Neural cell (in vitro differentiated cells): ENCODE results near the gene PDE6C. TPM values are rescaled to one million over a fixed set of nuclear protein-coding genes. Genes with fewer than 3 reads are reported as not detected.

Experiments used
- H2AFZ ChIP-seq: fragments of 200-600, 300-800 bp; sonication (generic), shearing (Covaris generic); 2 replicates; pipeline ENCODE4 v1.6.0; 2014; ENCODE audit warnings: low read depth, mild to moderate bottlenecking, antibody characterized with exemption, low read length, moderate library complexity
- H3F3A ChIP-seq: fragments of 200-600 bp; shearing (Covaris generic); 2 replicates; pipeline ENCODE4 v1.6.1; 2016; ENCODE audit warnings: mild to moderate bottlenecking, moderate library complexity, mixed read lengths, antibody characterized with exemption, low read length; ENCODE audit not compliant: insufficient read depth, poor library complexity, severe bottlenecking
- H3K27ac ChIP-seq: fragments of 200-600, 300-800 bp; sonication (generic), shearing (Covaris generic); 2 replicates; pipeline ENCODE4 v1.5.1; 2014; ENCODE audit warnings: mild to moderate bottlenecking, low read length, moderate library complexity
- H3K27me3 ChIP-seq: fragments of 300-800, 200-600 bp; sonication (generic), shearing (Covaris generic); 2 replicates; pipeline ENCODE4 v1.6.0; 2014; ENCODE audit warnings: mild to moderate bottlenecking, low read depth, low read length, moderate library complexity; ENCODE audit not compliant: insufficient read depth
- H3K36me3 ChIP-seq: fragments of 300-800, 200-600 bp; sonication (generic), shearing (Covaris generic); 2 replicates; pipeline ENCODE4 v1.5.1; 2014; ENCODE audit warnings: mild to moderate bottlenecking, antibody characterized with exemption, low read length, moderate library complexity; ENCODE audit not compliant: insufficient read depth
- H3K4me2 ChIP-seq: fragments of 300-800, 200-600 bp; sonication (generic), shearing (Covaris generic); 2 replicates; pipeline ENCODE4 v1.6.0; 2014; ENCODE audit warnings: mild to moderate bottlenecking, low read length
- H3K4me3 ChIP-seq: fragments of 300-800, 200-600 bp; sonication (generic), shearing (Covaris generic); 2 replicates; pipeline ENCODE4 v1.5.1; 2014; ENCODE audit warnings: mild to moderate bottlenecking, low read length, moderate library complexity
- H3K79me2 ChIP-seq: fragments of 200-600 bp; shearing (Covaris generic); replicated peaks from 2 replicates; pipeline ENCODE4 v1.6.0; 2014; ENCODE audit warnings: mild to moderate bottlenecking, low read length, moderate library complexity; ENCODE audit not compliant: insufficient read depth
- H3K9ac ChIP-seq: fragments of 300-800, 200-600 bp; sonication (generic), shearing (Covaris generic); 2 replicates; pipeline ENCODE4 v1.6.1; 2016; ENCODE audit warnings: mild to moderate bottlenecking, low read length, mixed read lengths
- H3K9me2 ChIP-seq: fragments of 200-600 bp; shearing (Covaris generic); 2 replicates; pipeline ENCODE4 v1.6.1; 2016; ENCODE audit warnings: mild to moderate bottlenecking, low read length, mixed read lengths; ENCODE audit not compliant: insufficient read depth
- H3K9me3 ChIP-seq: fragments of 200-600, 300-800 bp; sonication (generic), shearing (Covaris generic); 2 replicates; pipeline ENCODE4 v1.6.1; 2016; ENCODE audit warnings: mild to moderate bottlenecking, mixed run types, low read length, moderate library complexity, mixed read lengths
- H4K20me1 ChIP-seq: fragments of 200-600 bp; shearing (Covaris generic); 2 replicates; pipeline ENCODE4 v1.6.1; 2016; ENCODE audit warnings: mild to moderate bottlenecking, mixed run types; ENCODE audit not compliant: insufficient read depth
- EP300 ChIP-seq: fragments of 450-650 bp; conservative IDR thresholded peaks from 2 replicates; pipeline ENCODE4 v1.6.1; 2014; ENCODE audit warnings: antibody characterized with exemption, mild to moderate bottlenecking, moderate library complexity; ENCODE audit not compliant: poor library complexity, severe bottlenecking
- EZH2 ChIP-seq: fragments of 200-600, 300-800 bp; shearing (Covaris generic), sonication (generic); IDR thresholded peaks from 2 replicates; pipeline ENCODE4 v1.6.1; 2014; ENCODE audit warnings: antibody characterized with exemption, low read length, borderline replicate concordance, mild to moderate bottlenecking; ENCODE audit not compliant: insufficient read depth, poor library complexity, severe bottlenecking
- MXI1 ChIP-seq: fragments of 450-650 bp; conservative IDR thresholded peaks from 2 replicates; pipeline ENCODE4 v1.6.1; 2014; ENCODE audit warnings: antibody characterized with exemption, mild to moderate bottlenecking; ENCODE audit not compliant: poor library complexity, severe bottlenecking
- POLR2AphosphoS5 ChIP-seq: IDR thresholded peaks from 2 replicates; pipeline ENCODE4 v1.6.1; 2012
- RAD21 ChIP-seq: fragments of 450-650 bp; conservative IDR thresholded peaks from 2 replicates; pipeline ENCODE4 v1.6.1; 2014; ENCODE audit warnings: antibody characterized with exemption, mild to moderate bottlenecking, moderate library complexity
- SMC3 ChIP-seq: fragments of 450-650 bp; conservative IDR thresholded peaks from 2 replicates; pipeline ENCODE4 v1.6.1; 2014; ENCODE audit warnings: antibody characterized with exemption, mild to moderate bottlenecking, moderate library complexity; ENCODE audit not compliant: poor library complexity
- TAF1 ChIP-seq: IDR thresholded peaks from 2 replicates; pipeline ENCODE4 v1.6.1; 2012; ENCODE audit warnings: low read depth
- polyA plus RNA-seq: library from polyadenylated mRNA; depleted of rRNA; stranded (reverse); fragments of >200 nt; gene quantifications from 2 replicates; pipeline ENCODE4 v1.2.3, GENCODE V29; 2014
- TF ChIP-seq, protein P1 (sequence below): fragments of 450-650 bp; IDR thresholded peaks from 2 replicates; pipeline ENCODE4 v1.5.1; 2014; ENCODE audit warnings: antibody characterized with exemption, mild to moderate bottlenecking, moderate library complexity; ENCODE audit not compliant: poor library complexity, severe bottlenecking
- TF ChIP-seq, protein P2 (sequence below): IDR thresholded peaks from 2 replicates; pipeline ENCODE4 v1.6.1; 2012; ENCODE audit warnings: borderline replicate concordance

PDE6C gene
- polyA plus RNA-seq, 1 donor from 2014 or later, result not detected

DNA sequence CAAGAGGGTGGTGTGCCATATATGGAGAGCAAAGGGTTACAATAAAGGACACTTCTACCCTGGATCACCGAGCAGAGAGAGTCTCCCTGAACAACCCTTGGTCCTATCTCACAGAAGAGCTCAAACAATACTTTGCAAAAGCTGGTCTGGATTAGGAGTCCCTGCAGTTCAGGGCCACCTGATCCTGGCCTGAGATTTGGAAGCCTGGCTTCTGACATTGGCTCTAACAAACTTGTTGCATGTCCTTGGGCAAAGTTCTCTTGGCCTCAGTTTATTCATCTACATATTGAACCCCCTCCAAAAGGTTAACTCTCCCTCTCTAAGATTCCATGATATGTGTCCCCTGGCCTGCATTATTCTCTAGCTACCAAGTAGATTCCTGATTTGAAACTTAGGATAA lies 13.0 kb upstream of the PDE6C start:
- no peak overlapping the region for H3K9ac ChIP-seq
- H3F3A ChIP-seq, result no peaks in the 10 kb centered on the region
- no peak overlapping the region for H3K27ac ChIP-seq
- H3K36me3 ChIP-seq, result no peaks in the 10 kb centered on the region
- no peaks in the 10 kb centered on the region for H3K9me2 ChIP-seq
- no peak overlapping the region for H2AFZ ChIP-seq
- H3K9me3 ChIP-seq, result no peaks in the 10 kb centered on the region
- no peaks in the 10 kb centered on the region for H3K79me2 ChIP-seq
- peaks cover 51% of the 10 kb centered on the region for H3K27me3 ChIP-seq
- TF ChIP-seq MXI1, result no peak
- no peak for TF ChIP-seq EZH2
- TF ChIP-seq SMC3, result no peak
- TF ChIP-seq, protein P1, sequence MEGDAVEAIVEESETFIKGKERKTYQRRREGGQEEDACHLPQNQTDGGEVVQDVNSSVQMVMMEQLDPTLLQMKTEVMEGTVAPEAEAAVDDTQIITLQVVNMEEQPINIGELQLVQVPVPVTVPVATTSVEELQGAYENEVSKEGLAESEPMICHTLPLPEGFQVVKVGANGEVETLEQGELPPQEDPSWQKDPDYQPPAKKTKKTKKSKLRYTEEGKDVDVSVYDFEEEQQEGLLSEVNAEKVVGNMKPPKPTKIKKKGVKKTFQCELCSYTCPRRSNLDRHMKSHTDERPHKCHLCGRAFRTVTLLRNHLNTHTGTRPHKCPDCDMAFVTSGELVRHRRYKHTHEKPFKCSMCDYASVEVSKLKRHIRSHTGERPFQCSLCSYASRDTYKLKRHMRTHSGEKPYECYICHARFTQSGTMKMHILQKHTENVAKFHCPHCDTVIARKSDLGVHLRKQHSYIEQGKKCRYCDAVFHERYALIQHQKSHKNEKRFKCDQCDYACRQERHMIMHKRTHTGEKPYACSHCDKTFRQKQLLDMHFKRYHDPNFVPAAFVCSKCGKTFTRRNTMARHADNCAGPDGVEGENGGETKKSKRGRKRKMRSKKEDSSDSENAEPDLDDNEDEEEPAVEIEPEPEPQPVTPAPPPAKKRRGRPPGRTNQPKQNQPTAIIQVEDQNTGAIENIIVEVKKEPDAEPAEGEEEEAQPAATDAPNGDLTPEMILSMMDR, result no peak
- TF ChIP-seq, protein P2, sequence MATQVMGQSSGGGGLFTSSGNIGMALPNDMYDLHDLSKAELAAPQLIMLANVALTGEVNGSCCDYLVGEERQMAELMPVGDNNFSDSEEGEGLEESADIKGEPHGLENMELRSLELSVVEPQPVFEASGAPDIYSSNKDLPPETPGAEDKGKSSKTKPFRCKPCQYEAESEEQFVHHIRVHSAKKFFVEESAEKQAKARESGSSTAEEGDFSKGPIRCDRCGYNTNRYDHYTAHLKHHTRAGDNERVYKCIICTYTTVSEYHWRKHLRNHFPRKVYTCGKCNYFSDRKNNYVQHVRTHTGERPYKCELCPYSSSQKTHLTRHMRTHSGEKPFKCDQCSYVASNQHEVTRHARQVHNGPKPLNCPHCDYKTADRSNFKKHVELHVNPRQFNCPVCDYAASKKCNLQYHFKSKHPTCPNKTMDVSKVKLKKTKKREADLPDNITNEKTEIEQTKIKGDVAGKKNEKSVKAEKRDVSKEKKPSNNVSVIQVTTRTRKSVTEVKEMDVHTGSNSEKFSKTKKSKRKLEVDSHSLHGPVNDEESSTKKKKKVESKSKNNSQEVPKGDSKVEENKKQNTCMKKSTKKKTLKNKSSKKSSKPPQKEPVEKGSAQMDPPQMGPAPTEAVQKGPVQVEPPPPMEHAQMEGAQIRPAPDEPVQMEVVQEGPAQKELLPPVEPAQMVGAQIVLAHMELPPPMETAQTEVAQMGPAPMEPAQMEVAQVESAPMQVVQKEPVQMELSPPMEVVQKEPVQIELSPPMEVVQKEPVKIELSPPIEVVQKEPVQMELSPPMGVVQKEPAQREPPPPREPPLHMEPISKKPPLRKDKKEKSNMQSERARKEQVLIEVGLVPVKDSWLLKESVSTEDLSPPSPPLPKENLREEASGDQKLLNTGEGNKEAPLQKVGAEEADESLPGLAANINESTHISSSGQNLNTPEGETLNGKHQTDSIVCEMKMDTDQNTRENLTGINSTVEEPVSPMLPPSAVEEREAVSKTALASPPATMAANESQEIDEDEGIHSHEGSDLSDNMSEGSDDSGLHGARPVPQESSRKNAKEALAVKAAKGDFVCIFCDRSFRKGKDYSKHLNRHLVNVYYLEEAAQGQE, result no peak
- no peak for TF ChIP-seq TAF1
- no peak for TF ChIP-seq EP300
- no peak for TF ChIP-seq POLR2AphosphoS5
- TF ChIP-seq RAD21, result no peak
- H4K20me1 ChIP-seq, result no peaks in the 10 kb centered on the region
- H3K4me2 ChIP-seq, result no peak overlapping the region
- H3K4me3 ChIP-seq, result no peak overlapping the region

DNA sequence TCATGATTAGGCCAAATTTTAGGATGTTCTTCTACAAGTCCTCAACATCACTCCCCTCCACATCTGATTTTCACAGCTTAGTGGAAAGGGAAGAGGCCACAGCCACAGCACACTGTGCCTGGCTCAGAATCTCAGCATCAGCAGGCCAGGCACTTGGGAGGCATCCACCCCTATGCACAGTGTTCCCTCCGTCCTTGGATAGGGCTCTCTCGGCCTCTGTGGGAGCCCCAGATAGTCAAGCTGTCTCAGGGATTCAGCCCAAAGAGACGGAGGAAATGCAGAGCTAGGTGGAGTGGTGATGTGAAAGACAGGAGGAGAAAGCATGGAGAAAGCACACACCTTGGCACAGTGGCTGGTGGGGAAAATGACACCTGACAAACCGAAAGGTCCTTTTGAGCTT lies 12.6 kb upstream of the PDE6C start:
- no peak overlapping the region for H3K27ac ChIP-seq
- no peaks in the 10 kb centered on the region for H3K79me2 ChIP-seq
- no peak overlapping the region for H3K9ac ChIP-seq
- peaks cover 54% of the 10 kb centered on the region for H3K27me3 ChIP-seq
- no peak overlapping the region for H3K4me3 ChIP-seq
- no peaks in the 10 kb centered on the region for H3K9me3 ChIP-seq
- no peak for TF ChIP-seq EP300
- no peak for TF ChIP-seq SMC3
- TF ChIP-seq, protein P2, result no peak
- no peak for TF ChIP-seq MXI1
- no peak for TF ChIP-seq POLR2AphosphoS5
- TF ChIP-seq, protein P1, result no peak
- no peak for TF ChIP-seq EZH2
- TF ChIP-seq TAF1, result no peak
- no peak for TF ChIP-seq RAD21
- no peak overlapping the region for H2AFZ ChIP-seq
- H3K36me3 ChIP-seq, result no peaks in the 10 kb centered on the region
- H4K20me1 ChIP-seq, result no peaks in the 10 kb centered on the region
- H3K4me2 ChIP-seq, result no peak overlapping the region
- no peaks in the 10 kb centered on the region for H3F3A ChIP-seq
- H3K9me2 ChIP-seq, result no peaks in the 10 kb centered on the region
